ENCODE results near the gene PTPRA. TPM values are rescaled to one million over a fixed set of nuclear protein-coding genes. Genes with fewer than 3 reads are reported as not detected.

PTPRA gene
- total and polyA plus RNA-seq, 2 experiments from 2014 or later: 45.1 to 51.8 TPM

DNA sequence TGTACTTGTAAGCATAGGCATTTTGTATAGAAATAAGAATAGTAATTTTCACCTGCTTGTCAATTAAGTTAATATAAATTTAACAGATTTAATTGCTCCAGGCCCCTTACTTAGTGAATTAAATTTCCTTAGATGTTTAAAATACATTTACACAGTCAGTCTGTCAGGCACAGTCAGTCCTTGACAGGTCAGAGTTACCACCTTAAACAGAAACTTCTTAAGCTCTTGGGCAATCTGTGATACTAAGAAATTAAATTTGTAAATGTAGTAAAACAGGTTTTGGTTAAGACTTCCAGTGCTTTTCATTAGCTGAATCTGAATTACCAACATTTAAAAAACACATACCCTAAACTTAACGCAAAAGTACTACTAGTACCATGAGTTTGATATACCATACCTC lies 15.9 kb downstream of the PTPRA start:
- no peak overlapping the region for H2AFZ ChIP-seq
- TF ChIP-seq EZH2phosphoT487 (IDR thresholded peaks at IDR 0.05; ENCODE audit: low read depth, severe bottlenecking, unreplicated experiment): no peak
- TF ChIP-seq, protein P1, sequence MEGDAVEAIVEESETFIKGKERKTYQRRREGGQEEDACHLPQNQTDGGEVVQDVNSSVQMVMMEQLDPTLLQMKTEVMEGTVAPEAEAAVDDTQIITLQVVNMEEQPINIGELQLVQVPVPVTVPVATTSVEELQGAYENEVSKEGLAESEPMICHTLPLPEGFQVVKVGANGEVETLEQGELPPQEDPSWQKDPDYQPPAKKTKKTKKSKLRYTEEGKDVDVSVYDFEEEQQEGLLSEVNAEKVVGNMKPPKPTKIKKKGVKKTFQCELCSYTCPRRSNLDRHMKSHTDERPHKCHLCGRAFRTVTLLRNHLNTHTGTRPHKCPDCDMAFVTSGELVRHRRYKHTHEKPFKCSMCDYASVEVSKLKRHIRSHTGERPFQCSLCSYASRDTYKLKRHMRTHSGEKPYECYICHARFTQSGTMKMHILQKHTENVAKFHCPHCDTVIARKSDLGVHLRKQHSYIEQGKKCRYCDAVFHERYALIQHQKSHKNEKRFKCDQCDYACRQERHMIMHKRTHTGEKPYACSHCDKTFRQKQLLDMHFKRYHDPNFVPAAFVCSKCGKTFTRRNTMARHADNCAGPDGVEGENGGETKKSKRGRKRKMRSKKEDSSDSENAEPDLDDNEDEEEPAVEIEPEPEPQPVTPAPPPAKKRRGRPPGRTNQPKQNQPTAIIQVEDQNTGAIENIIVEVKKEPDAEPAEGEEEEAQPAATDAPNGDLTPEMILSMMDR (IDR thresholded peaks at IDR 0.05; ENCODE audit: poor library complexity): no peak
- no peak for TF ChIP-seq EZH2 (IDR thresholded peaks at IDR 0.05; ENCODE audit: borderline replicate concordance)
- no peak for DNase-seq (ENCODE audit: low spot score)
- H3K79me2 ChIP-seq: peaks cover 98% of the 10 kb centered on the region
- H3K4me1 ChIP-seq (ENCODE audit: insufficient read depth): no peaks in the 10 kb centered on the region
- H3K4me3 ChIP-seq: no peak overlapping the region
- peaks cover 35% of the 10 kb centered on the region for H4K20me1 ChIP-seq (ENCODE audit: insufficient read depth, poor library complexity, severe bottlenecking)
- WGBS (ENCODE audit: low lambda C conversion rate, missing lambda C conversion rate): 98% methylated on average over 1 of the region's 1 CpG
- H3K27ac ChIP-seq: no peak overlapping the region
- no peaks in the 10 kb centered on the region for H3K36me3 ChIP-seq (replicated peaks; ENCODE audit: insufficient read depth, low read depth)
- no peaks in the 10 kb centered on the region for H3K9me2 ChIP-seq (replicated peaks; ENCODE audit: insufficient read depth)
- H3K4me2 ChIP-seq: no peak overlapping the region
- H3K9me3 ChIP-seq (ENCODE audit: low read depth): no peaks in the 10 kb centered on the region
- H3K27me3 ChIP-seq: no peaks in the 10 kb centered on the region

DNA sequence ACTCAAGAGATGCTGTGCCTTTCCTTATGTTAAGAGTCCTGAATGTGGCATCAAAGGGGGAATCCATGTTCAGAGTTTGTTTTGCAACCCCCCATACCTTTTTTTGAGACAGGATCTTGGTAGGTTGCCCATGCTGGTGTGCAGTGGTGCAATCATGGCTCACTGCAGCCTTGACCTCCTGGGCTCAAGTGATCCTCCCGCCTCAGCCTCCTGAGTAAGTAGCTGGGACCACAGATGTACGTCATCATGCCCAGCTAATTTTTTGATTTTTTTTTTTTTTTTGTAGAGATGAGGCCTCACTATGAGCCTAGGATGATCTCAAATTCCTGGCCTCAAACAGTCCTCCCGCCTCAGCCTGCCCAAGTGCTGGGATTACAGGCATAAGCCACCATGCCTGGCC lies 16.5 kb downstream of the PTPRA start:
- Histone ChIP-seq H4K20me1 (ENCODE audit: insufficient read depth, poor library complexity, severe bottlenecking) (peaks cover 35% of the 10 kb centered on the region), H3K4me1 (ENCODE audit: insufficient read depth) (no peaks in the 10 kb centered on the region), H3K27me3 (no peaks in the 10 kb centered on the region), H3K36me3 (replicated peaks; ENCODE audit: insufficient read depth, low read depth) (no peaks in the 10 kb centered on the region), H3K4me3 (no peak overlapping the region), H3K27ac (no peak overlapping the region), H2AFZ (no peak overlapping the region), H3K9me2 (replicated peaks; ENCODE audit: insufficient read depth) (no peaks in the 10 kb centered on the region), H3K9me3 (ENCODE audit: low read depth) (no peaks in the 10 kb centered on the region), H3K4me2 (no peak overlapping the region), H3K79me2 (peaks cover 98% of the 10 kb centered on the region)
- no peak for DNase-seq (ENCODE audit: low spot score)
- no peak for TF ChIP-seq EZH2 (IDR thresholded peaks at IDR 0.05; ENCODE audit: borderline replicate concordance)
- TF ChIP-seq, protein P1 (IDR thresholded peaks at IDR 0.05; ENCODE audit: poor library complexity): no peak
- no peak for TF ChIP-seq EZH2phosphoT487 (IDR thresholded peaks at IDR 0.05; ENCODE audit: low read depth, severe bottlenecking, unreplicated experiment)
- WGBS (ENCODE audit: low lambda C conversion rate, missing lambda C conversion rate): 98% methylated on average over 3 of the region's 3 CpGs

DNA sequence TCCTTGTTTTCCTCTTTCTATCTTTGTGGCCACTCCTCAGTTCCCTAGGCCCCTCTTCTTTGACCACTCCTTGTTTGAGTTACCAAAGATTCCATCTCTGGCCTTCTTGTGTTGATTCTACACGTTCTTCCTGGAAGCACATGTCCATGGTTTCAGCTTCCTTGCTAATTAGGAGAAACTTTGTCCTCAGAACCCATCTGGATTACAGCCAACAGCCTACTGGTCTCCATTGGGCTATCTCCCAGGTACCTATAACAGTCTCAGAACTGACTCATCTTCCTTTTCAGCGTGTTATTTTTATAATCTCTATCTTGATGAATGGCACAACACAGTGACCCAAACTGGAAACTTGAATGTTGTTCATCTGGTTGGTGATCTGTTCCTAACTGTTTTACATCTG lies 17.5 kb downstream of the PTPRA start:
- H2AFZ ChIP-seq: no peak overlapping the region
- TF ChIP-seq EZH2 (IDR thresholded peaks at IDR 0.05; ENCODE audit: borderline replicate concordance) (no peak), EZH2phosphoT487 (IDR thresholded peaks at IDR 0.05; ENCODE audit: low read depth, severe bottlenecking, unreplicated experiment) (no peak)
- TF ChIP-seq, protein P1 (IDR thresholded peaks at IDR 0.05; ENCODE audit: poor library complexity): no peak
- no peak for DNase-seq (ENCODE audit: low spot score)
- H3K27ac ChIP-seq: no peak overlapping the region
- 75% methylated on average over 2 of the region's 2 CpGs for WGBS (ENCODE audit: low lambda C conversion rate, missing lambda C conversion rate)
- no peaks in the 10 kb centered on the region for H3K9me2 ChIP-seq (replicated peaks; ENCODE audit: insufficient read depth)
- H3K79me2 ChIP-seq: peaks cover 97% of the 10 kb centered on the region
- no peak overlapping the region for H3K4me3 ChIP-seq
- H3K4me2 ChIP-seq: no peak overlapping the region
- H3K9me3 ChIP-seq (ENCODE audit: low read depth): no peaks in the 10 kb centered on the region
- no peaks in the 10 kb centered on the region for H3K36me3 ChIP-seq (replicated peaks; ENCODE audit: insufficient read depth, low read depth)
- H3K4me1 ChIP-seq (ENCODE audit: insufficient read depth): no peaks in the 10 kb centered on the region
- peaks cover 35% of the 10 kb centered on the region for H4K20me1 ChIP-seq (ENCODE audit: insufficient read depth, poor library complexity, severe bottlenecking)
- H3K27me3 ChIP-seq: no peaks in the 10 kb centered on the region

DNA sequence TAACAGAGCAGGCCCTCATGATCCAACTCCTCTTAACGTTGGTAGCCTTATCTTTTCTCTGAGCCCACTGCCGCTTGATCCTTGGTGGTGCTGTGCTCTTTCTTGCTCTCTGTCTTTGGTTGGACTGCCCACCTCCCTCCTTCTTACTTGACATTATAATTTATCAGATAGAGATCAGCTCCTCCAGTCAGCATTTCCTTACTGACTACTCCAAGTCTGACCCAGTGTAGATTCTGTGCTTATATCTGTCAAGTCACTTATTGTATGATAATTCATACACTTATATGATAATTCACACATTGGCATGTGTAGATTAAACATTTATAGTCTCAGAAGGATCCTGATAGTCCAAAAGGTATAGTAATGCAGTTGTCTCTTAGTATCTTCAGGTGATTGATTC lies 18.1 kb downstream of the PTPRA start:
- H3K4me2 ChIP-seq: no peak overlapping the region
- peaks cover 35% of the 10 kb centered on the region for H4K20me1 ChIP-seq (ENCODE audit: insufficient read depth, poor library complexity, severe bottlenecking)
- no peak for DNase-seq (ENCODE audit: low spot score)

More for the DNA sequence above, 18.1 kb downstream of the PTPRA start:
- TF ChIP-seq EZH2 (IDR thresholded peaks at IDR 0.05; ENCODE audit: borderline replicate concordance) (no peak), EZH2phosphoT487 (IDR thresholded peaks at IDR 0.05; ENCODE audit: low read depth, severe bottlenecking, unreplicated experiment) (no peak)
- TF ChIP-seq, protein P1 (IDR thresholded peaks at IDR 0.05; ENCODE audit: poor library complexity): no peak
- H3K4me1 ChIP-seq (ENCODE audit: insufficient read depth): no peaks in the 10 kb centered on the region
- no peaks in the 10 kb centered on the region for H3K9me3 ChIP-seq (ENCODE audit: low read depth)
- no peaks in the 10 kb centered on the region for H3K9me2 ChIP-seq (replicated peaks; ENCODE audit: insufficient read depth)
- no peak overlapping the region for H2AFZ ChIP-seq
- H3K27me3 ChIP-seq: no peaks in the 10 kb centered on the region
- H3K79me2 ChIP-seq: peaks cover 97% of the 10 kb centered on the region
- no peak overlapping the region for H3K27ac ChIP-seq
- 76% methylated on average over 2 of the region's 2 CpGs for WGBS (ENCODE audit: low lambda C conversion rate, missing lambda C conversion rate)
- no peaks in the 10 kb centered on the region for H3K36me3 ChIP-seq (replicated peaks; ENCODE audit: insufficient read depth, low read depth)
- H3K4me3 ChIP-seq: no peak overlapping the region

Data from hepatocyte (in vitro differentiated cells).